GM12878 (cell line): Measurements from ENCODE around the gene CADM2.

ENCODE experiments used
- BCL11A ChIP-seq: IDR thresholded peaks from 2 replicates; pipeline ENCODE4 v1.6.1; 2011; ENCODE audit warnings: low read depth, low read length
- CEBPB ChIP-seq, 2 experiments: fragments of 150-350 bp in 1 of 2; IDR thresholded peaks; 2 replicates each; pipeline ENCODE4 v1.6.1; 2012 to 2014; ENCODE audit warnings: low read depth in 2 of 2, low read length in 2 of 2, borderline replicate concordance in 1 of 2, inconsistent platforms in 1 of 2
- SIN3A ChIP-seq: IDR thresholded peaks from 2 replicates; pipeline ENCODE4 v1.6.1; 2012; ENCODE audit warnings: low read depth, low read length, improper control_type of control experiment
- SMC3 ChIP-seq: IDR thresholded peaks from 2 replicates; pipeline ENCODE4 v1.6.1; 2011; ENCODE audit warnings: low read length, improper control_type of control experiment, borderline replicate concordance
- TF ChIP-seq, protein P1 (sequence below): IDR thresholded peaks from 2 replicates; pipeline ENCODE4 v1.6.1; 2011; ENCODE audit warnings: borderline replicate concordance, low read depth, mild to moderate bottlenecking, moderate library complexity, mixed read lengths, low read length; ENCODE audit not compliant: insufficient read depth; ENCODE audit errors: extremely low read length
- TF ChIP-seq, protein P2 (sequence below), 3 experiments: IDR thresholded peaks in 2 of 3; conservative IDR thresholded peaks in 1 of 3; 2 replicates each; pipeline ENCODE4 v1.5.1; 2011; ENCODE audit warnings: low read depth in 3 of 3, low read length in 3 of 3, mild to moderate bottlenecking in 3 of 3, control low read depth in 2 of 3, moderate library complexity in 2 of 3, inconsistent platforms in 1 of 3, mixed read lengths in 1 of 3; ENCODE audit not compliant: control insufficient read depth in 2 of 3, insufficient read depth in 1 of 3; ENCODE audit errors: extremely low read depth in 1 of 3

DNA sequence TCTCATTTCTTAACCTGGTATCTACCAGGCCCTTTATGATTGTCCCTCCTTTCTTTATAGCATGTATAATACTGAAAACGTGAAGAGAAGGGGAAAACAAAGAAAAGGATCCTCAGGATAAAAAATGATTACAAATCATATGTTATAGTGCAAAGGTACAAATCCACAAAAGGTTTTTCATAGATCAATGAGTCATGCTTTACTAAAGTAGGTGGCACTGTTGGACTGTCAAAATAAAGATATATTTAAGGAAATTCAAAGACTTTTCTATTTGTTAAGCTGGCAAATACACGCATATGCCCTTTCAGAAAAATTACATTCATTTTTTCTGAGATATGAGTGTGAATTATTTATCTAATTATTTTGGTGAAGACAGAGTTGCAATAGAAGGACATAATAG, 151.6 kb downstream of the CADM2 start:
- TF ChIP-seq, protein P1, sequence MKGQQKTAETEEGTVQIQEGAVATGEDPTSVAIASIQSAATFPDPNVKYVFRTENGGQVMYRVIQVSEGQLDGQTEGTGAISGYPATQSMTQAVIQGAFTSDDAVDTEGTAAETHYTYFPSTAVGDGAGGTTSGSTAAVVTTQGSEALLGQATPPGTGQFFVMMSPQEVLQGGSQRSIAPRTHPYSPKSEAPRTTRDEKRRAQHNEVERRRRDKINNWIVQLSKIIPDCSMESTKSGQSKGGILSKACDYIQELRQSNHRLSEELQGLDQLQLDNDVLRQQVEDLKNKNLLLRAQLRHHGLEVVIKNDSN = no peak
- TF ChIP-seq, protein P2, sequence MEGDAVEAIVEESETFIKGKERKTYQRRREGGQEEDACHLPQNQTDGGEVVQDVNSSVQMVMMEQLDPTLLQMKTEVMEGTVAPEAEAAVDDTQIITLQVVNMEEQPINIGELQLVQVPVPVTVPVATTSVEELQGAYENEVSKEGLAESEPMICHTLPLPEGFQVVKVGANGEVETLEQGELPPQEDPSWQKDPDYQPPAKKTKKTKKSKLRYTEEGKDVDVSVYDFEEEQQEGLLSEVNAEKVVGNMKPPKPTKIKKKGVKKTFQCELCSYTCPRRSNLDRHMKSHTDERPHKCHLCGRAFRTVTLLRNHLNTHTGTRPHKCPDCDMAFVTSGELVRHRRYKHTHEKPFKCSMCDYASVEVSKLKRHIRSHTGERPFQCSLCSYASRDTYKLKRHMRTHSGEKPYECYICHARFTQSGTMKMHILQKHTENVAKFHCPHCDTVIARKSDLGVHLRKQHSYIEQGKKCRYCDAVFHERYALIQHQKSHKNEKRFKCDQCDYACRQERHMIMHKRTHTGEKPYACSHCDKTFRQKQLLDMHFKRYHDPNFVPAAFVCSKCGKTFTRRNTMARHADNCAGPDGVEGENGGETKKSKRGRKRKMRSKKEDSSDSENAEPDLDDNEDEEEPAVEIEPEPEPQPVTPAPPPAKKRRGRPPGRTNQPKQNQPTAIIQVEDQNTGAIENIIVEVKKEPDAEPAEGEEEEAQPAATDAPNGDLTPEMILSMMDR (IDR thresholded peaks at IDR 0.05 in 2 of 3, conservative IDR thresholded peaks at IDR 0.05 in 1 of 3; ENCODE audit: control insufficient read depth in 2 of 3, extremely low read depth in 1 of 3, insufficient read depth in 1 of 3, low read depth in 3 of 3, low read length in 3 of 3) = no peak
- TF ChIP-seq SMC3 (no peak), CEBPB (IDR thresholded peaks at IDR 0.05; ENCODE audit: borderline replicate concordance in 1 of 2, low read depth in 2 of 2, low read length in 2 of 2) (no peak), BCL11A (no peak), SIN3A (no peak)
